Nephron (organoid): ENCODE data around the gene TRPC4AP.

Experiments used
- H3K27ac Mint-ChIP-seq, 3 experiments: 2 replicates each; pipeline ENCODE4 v1.8.0; 2020; ENCODE audit warnings: mixed read lengths in 3 of 3, mild to moderate bottlenecking in 2 of 3, moderate library complexity in 1 of 3
- H3K27me3 Mint-ChIP-seq: 2 replicates; pipeline ENCODE4 v1.8.0; 2021; ENCODE audit warnings: low read depth, mild to moderate bottlenecking, moderate library complexity, mixed read lengths
- H3K36me3 Mint-ChIP-seq: 2 replicates; pipeline ENCODE4 v1.8.0; 2020; ENCODE audit warnings: low read depth, mixed read lengths
- H3K4me1 Mint-ChIP-seq: 2 replicates; pipeline ENCODE4 v1.8.0; 2020; ENCODE audit warnings: mixed read lengths
- H3K4me3 Mint-ChIP-seq, 3 experiments: 2 replicates each; pipeline ENCODE4 v1.8.0; 2020; ENCODE audit warnings: mild to moderate bottlenecking in 3 of 3, mixed read lengths in 3 of 3, moderate library complexity in 2 of 3
- H3K9me3 Mint-ChIP-seq: 2 replicates; pipeline ENCODE4 v1.8.0; 2020; ENCODE audit warnings: mixed read lengths
- CTCF ChIP-seq, 3 experiments: fragments of 200-600 bp; sonication (generic); IDR thresholded peaks; one replicate each; pipeline ENCODE4 v1.5.0; 2021; ENCODE audit warnings: antibody characterized with exemption in 3 of 3; ENCODE audit not compliant: unreplicated experiment in 3 of 3

The TRPC4AP gene

GRCh38 chr20:35012227-35013069 is 80.2 kb downstream of the TRPC4AP start:
- TF ChIP-seq CTCF (IDR thresholded peaks at IDR 0.05; ENCODE audit: unreplicated experiment in 3 of 3) = no peak
- H3K27ac Mint-ChIP-seq = no peak overlapping the region
- H3K4me3 Mint-ChIP-seq = no peak overlapping the region
- H3K36me3 Mint-ChIP-seq = peaks cover 76% of the 10 kb centered on the region
- no peaks in the 10 kb centered on the region for H3K27me3 Mint-ChIP-seq
- no peaks in the 10 kb centered on the region for H3K9me3 Mint-ChIP-seq
- H3K4me1 Mint-ChIP-seq = peaks cover 11% of the 10 kb centered on the region

DNA sequence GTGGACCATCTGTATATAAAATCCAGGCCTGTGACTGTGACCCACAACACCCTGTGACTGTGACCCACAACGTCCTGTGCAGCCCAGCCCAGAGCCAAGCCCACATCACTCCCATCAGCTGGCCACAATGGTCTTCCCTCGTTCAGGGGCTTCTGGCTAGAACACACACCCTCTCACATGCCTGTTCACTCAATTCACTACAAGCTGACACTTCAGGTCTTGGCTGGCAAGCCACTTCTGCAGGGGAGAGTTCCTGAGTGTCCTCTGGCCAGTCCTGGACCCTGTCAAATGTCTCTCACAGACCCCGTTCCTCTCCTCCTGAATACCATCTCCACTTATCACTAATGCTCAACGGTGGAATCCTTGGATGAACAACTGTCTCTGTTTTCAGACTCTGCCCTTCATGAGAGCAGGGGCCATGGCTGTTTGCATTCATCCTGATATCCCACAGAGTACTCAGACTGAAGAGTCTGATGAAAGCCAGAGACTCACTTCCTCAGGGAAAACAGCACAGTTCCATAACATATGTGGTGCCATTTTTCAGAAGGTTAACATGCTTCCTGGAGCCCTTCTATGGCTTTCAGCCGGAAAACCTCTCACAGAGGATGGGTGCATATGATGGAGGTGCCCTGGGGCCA is 80.9 kb downstream of the TRPC4AP start:
- H3K36me3 Mint-ChIP-seq = peaks cover 72% of the 10 kb centered on the region
- TF ChIP-seq CTCF (IDR thresholded peaks at IDR 0.05; ENCODE audit: unreplicated experiment in 3 of 3) = no peak
- H3K4me1 Mint-ChIP-seq = peaks cover 11% of the 10 kb centered on the region
- no peaks in the 10 kb centered on the region for H3K27me3 Mint-ChIP-seq
- H3K27ac Mint-ChIP-seq = no peak overlapping the region
- H3K4me3 Mint-ChIP-seq = no peak overlapping the region
- H3K9me3 Mint-ChIP-seq = no peaks in the 10 kb centered on the region

DNA sequence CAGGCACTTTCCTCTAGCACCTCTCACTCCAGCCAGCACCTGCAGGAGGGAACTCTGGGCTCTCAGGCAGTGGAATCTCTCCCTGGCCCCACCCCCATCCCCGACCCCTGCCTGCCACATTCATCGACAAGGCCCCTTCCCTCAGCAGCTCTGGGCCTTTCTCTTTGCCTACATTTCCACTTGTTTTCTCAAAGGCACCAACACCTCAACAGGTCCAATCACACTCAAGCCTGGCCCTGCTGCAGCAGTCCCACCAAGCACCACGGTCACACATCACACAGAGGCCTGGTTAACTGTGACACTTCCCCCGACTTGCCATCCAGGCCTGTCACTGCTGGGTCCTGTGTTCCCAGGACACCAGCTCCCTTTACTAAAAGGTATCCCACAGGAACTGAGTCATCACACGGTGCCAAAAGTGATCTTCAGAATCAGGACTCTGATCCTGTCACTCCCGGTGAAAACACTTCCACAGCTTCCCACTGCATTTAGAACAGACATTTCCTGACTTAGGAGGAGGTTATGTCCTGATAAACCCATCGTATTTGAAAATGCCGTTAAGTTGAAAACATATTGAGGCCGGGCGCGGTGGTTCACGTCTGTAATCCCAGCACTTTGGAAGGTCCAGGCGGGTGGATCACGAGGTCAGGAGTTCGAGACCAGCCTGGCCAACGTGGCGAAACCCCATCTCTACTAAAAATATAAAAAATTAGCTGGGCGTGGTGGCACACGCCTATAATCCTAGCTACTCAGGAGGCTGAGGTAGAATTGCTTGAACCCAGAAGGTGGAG is 82.0 kb downstream of the TRPC4AP start:
- no peak for TF ChIP-seq CTCF (IDR thresholded peaks at IDR 0.05; ENCODE audit: unreplicated experiment in 3 of 3)
- Mint-ChIP-seq H3K4me3 (no peak overlapping the region), H3K36me3 (peaks cover 72% of the 10 kb centered on the region), H3K9me3 (no peaks in the 10 kb centered on the region), H3K27me3 (no peaks in the 10 kb centered on the region), H3K4me1 (peaks cover 8% of the 10 kb centered on the region), H3K27ac (no peak overlapping the region)

- no peak overlapping the region for H3K27ac Mint-ChIP-seq
- no peaks in the 10 kb centered on the region for H3K9me3 Mint-ChIP-seq
- no peak for TF ChIP-seq CTCF (IDR thresholded peaks at IDR 0.05; ENCODE audit: unreplicated experiment in 3 of 3)
- peaks cover 7% of the 10 kb centered on the region for H3K4me1 Mint-ChIP-seq
- H3K36me3 Mint-ChIP-seq = peaks cover 66% of the 10 kb centered on the region
- no peaks in the 10 kb centered on the region for H3K27me3 Mint-ChIP-seq
- H3K4me3 Mint-ChIP-seq = no peak overlapping the region
Measured at GRCh38 chr20:35009665-35010328, 82.8 kb downstream of the TRPC4AP start.

DNA sequence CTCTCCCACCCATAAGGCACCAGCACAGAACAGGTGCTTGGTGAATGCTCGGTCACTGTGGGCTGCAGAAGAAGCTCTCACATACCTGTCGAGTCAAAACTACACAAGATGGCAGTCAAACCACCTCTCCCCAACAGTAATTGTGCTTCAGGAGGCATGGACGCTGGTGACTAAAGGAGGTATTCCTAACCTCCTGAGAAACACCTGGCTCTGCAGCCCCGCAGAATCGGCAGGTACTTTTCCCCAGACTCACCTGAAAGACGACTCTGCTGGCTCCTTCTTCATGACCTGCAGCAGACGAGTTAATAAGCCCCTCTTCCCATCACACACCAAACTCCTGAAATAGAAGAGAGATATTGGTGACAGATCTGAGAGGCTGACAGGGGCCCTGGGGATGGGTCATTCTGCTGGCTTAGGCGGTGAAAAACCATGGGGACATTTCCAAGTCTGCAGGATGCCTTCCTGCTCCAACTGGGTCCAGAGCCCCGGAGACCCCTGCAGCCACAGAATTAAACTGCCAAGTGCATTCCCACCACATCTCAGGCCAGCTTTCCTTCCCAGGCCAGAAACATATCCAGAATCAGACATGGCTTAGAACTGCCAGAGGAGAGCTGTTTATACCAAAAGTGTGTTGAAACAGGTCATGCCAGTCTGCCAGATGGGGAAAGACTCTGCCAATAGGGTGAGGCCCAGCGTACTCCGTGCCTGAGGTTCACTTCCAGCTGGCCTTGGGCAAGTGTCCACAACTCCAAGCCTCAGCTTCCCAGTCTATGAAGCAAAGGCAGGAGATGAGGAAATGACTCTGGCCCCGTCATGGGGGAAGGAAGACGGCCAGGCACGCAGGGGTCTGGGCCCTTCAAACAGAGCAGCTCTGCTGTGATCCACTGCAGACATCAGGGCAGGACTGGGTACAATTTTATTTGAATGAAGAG is 83.9 kb downstream of the TRPC4AP start:
- Mint-ChIP-seq H3K36me3 (peaks cover 67% of the 10 kb centered on the region), H3K27me3 (no peaks in the 10 kb centered on the region), H3K27ac (no peak overlapping the region), H3K9me3 (no peaks in the 10 kb centered on the region), H3K4me3 (no peak overlapping the region), H3K4me1 (no peaks in the 10 kb centered on the region)
- TF ChIP-seq CTCF (IDR thresholded peaks at IDR 0.05; ENCODE audit: unreplicated experiment in 3 of 3) = no peak
